Hematopoietic multipotent progenitor cell treated with erythropoietin and hydrocortisone succinate and interleukin-3 and kit ligand, for 8 days (in vitro differentiated cells): ENCODE measurements around the gene IHH.
A peak's percentile ranks its signal among the peaks of the same experiment; 100 is the strongest.

Experiments
- DNase-seq: peaks from one replicate; pipeline ENCODE4 v3.0.0-alpha.2; 2015

IHH gene

DNA sequence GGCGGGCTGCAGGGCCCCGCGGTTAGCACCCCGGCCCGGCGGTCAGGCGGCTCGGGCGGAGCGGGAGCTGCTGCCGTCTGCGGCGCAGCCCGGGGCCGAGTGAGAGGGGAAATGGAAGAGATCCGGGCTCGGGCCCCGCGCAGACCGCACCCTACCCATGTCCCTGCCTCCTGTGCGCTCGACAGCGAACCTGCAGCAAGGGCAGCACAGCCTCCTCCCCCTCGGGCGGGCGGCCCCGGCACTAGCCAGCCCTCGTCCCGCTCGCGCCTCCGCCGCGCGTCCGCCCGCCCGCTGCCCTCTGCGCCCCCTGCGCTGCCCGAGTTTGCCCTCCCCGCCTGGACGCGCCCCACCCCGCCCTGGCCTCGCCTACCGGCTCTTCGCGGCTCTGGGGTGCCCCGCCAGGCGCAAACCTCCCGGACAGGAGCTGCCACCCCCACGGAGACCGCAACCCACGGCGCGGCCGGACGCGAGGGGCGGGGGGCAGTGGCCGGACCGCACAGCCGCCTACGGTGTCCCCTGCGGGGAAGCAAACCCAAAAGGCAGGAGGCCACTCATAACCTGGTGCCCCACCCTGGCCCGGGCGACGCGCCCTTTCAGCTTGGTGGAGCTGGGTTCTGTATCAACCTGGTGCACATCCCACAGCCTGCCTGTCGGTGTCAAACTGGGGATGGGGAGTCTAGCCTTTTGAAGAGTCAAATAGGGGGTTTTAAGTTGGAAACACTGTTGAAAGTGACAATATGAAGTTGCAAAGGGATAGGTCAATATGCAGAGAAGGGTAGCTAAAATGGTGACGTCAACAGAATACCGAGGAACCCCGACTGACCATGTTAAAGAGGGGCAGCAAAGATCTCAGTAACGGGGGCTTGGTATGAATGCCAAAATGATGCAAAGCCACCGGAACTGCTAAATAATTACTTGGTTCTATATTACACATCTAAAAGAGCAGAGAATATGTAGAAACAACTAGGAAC is at the start of gene IHH:
TSS of gene IHH (minus strand) at position 101 of the 971 bp plus-strand sequence. CDS start 454 bp downstream, outside the sequence.
- no peak for DNase-seq

DNA sequence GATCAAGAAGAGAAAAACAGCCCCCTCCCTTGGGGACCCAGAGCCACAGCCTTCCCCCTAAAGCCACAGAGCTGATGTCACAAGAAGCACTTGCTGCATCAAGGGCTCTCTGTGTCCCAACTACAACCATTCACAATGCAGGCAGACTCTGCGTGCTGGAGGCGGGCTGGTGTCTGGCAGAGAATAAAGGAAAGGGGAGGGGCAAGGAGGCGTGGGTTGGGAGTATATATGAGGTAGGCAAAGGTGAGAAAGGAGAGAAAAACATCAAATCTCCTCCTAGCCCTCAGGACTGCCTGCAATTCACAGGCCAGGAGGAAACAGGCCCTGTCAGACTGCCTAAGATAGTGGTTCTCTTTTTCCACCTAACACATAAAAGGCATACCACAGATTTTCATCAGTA is 48.8 kb upstream of the IHH start:
- peak; percentile 23 for DNase-seq

DNA sequence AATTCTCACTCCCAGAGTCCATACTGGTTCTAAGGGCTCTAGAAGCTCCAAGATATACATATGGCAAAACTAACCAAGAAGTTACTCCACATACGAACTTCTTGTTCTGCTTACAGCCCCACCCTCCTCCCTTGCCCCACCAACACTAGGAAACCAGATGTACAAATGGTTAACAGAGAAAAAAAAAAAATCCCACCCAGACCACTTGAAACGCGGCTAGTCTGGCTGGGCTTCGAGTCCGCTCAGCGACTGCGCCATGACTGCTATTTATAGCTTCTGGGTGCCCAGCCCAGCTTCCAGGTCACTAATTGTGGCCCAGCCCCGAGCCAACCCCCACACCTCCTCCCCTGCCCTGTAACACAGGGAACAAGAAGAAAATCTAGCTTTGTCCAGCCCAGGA is 47.0 kb upstream of the IHH start:
- DNase-seq = no peak

DNA sequence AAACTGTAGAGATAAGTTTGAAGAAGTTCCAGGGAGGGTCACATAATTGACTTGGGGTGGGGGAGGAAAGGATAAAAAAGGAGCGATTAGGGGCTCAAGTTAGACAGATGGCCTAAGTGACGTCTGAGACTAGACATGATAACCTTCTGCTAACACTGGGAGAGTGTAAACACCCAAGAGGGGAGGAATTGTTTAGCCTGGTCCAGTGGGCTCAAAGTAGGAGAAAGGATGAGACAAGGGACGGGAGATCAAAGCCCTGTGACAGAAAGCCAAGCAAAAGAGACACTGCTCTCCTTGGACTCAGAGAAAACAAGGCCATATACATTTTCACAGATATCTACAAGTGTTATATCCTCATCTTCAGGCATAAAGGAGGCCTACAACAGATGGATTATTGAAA is 45.5 kb upstream of the IHH start:
- no peak for DNase-seq

DNA sequence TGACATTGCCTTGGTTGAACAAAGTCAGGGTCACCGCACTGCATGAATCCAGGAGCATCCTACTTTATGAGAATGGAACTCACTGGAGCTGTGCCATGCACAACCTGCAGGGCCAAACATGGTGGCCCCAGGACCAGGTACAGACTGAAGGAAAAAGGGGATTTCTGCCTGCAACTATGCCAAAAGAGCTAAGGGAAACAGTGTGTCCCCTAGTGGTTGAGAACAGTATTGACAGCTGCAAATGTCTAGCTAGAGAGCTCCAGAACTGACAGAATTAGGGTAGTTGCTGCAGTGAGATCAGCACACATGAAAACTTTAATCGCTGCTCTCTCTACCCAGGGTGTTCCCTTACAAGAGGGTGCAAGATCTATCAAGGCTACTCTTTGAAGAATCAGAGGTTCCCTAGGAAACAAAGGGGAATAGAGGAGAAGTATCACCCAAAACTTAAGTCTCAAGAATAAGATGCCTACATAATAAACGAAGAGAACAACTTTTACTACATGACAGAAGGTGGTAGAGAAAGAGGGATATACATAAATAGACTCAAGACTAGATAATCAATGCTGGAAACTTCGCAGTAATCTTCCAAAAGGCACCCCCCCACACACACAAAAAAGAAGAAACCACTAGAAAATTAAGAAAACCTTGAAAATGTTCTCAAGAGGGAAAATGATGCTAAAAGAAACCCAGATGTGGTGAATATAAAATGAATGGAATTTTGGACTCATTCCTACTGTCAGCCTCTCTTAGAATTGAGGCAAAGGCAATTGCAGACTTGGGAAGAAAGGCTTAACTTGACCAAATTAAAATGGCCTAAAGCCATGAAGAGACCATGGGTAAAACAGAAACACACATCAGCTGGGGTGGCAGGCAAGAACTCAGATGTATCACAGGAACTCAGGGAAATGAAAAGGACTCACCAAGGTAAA is 43.6 kb upstream of the IHH start:
- DNase-seq = peak; percentile 62

DNA sequence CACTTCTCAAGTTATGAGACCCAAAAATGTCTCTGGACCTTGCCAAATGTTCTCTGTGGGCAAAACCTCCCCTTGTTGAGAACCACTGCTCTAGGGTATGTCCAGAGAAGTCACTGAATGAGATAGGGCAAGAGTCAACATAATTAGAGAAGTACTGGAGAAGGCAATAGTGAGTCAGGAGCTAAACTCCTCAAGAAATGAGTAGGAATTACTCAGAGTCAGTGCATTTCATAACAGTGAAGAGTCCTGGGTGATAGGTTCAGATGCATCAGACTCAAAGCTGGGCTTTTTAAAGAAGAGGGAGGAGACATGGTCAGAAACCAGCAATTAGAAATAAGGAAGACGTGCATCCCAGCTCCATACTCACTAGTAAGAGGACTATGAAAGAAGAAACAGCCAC is 38.6 kb upstream of the IHH start:
- DNase-seq = no peak

DNA sequence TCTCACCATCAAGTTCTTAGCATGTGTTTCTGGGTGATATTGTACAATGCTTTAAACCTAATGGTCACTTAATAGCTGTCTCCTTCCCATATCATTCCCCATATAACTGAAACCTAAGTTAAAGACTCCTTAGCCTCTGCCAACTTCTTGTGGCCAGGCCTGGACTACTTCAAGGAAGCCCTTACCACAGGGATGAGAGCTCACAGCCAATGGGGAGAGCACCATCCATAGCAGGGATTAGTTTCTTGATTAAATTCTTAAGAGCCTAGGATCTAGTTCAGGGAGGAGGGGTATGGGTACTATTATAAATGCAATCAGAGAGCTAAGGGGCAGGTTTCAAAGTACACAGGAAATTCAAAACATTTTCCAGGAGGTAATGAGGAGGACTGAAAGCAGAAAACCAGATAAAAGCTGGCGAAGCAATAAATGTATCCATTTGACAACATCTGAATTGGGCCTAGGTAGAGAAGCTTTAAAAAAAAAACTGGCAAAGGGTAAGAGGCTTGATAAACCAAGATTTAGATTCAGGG is 34.8 kb upstream of the IHH start:
- DNase-seq = no peak

DNA sequence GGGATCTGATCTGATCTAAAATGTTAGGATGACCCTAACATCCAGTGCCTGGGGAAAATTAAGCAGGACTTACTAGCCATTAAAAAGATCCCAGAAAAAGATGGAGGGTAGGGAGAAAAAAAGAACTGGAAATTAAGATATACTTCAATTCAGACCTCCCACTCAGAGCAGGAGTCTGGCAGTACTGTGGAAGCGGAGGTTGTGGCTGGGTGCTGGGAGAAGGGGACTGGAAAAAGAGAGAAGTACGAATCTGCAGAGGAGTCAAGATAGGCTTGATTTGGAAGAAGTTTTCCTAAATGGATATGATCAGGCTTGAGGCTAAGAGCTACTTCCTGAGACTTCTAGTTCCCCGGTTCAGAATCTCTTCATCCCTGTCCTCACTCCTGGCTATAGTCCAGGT is 33.5 kb upstream of the IHH start:
- no peak for DNase-seq

DNA sequence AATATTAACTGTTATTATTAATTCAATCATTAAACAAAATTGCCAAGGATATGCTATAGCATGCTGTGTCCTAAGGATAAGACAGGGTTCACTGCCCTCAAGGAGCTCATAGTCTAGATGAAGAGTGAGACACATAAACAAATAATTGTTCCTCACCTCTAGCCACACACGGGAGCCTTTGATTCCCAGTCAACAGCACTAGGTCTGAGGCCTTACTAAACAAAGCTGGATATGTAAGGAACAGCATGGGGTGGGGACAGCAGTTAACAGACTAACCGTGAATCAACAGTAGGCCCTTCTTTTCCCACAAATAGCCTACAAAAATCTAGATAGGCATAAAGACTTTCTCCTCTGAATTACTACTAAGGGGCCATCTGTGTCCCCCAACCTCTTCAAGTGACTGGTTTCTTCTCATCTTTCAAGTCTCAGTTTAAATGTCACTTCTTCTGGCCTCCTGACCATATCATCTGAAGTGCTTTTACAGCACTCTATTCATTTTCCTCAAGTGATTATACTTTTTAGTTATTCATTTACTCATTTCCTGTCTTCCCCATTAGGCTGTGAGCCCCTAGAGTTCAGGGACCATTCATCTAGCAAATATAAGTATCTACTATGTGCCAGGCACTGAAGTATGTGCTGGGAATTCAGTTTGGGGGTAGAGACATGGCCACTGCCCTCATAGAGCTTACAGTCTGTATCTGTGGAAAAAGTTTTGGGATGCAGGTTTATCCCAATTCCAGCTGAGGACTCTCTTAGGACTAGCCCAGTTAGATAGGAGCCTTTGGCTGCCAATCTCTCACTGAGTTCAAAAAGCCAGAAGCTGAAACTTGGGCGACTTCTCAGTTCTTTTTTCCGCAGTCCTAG is 29.9 kb upstream of the IHH start:
- no peak for DNase-seq

DNA sequence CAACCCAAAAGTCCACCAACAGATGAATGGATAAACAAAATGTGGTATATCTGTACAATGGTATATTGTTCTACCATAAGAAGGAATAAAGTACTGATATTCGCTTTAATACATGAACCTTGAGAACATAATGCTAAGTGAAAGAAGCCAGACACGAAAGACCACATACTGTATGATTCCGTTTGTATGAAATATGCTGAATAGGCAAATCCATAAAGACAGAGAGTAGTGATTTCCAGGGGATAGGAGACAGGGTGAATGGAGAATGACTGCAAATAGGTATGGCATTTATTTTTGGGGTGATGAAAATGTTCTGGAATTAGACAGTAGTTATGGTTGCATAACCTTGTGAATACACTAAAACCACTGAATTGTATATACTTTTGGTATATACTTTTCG is 28.6 kb upstream of the IHH start:
- DNase-seq = no peak

DNA sequence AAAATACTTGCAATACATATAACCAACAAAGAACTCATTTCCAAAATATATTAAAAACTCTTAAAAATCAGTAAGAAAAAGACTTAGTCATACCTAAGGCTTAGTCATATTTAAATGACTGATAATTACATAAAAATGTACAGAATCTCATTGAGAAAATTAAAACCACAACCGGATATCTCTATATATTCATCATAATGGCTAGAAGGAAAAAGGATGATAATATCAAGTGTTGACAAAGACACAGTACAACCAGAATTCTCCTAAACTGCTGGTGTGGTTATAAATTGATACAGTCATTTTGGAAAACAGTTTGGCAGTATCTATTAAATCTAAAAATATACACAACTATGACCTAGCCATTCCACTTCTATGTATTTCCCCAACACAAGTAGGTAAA is 27.1 kb upstream of the IHH start:
- DNase-seq = no peak

DNA sequence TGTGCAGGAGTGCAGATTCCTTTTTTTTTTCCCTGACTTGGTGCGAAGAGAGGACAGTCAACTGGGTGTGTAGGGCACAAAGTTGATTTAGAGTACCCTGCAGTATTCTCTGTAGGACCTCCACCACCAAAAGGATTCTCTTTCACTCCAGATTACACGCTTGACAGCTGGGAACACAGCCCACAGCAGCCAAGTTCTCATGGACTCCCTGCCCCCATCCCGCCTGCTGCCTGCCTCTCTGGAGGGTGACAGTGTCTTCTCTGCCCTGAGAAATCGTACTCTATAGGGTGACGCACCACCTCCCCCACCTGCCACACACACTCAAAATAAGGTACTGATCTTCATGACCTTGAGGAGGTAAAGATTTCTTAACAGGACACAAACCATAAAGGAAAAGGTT is 26.6 kb upstream of the IHH start:
- DNase-seq = no peak

DNA sequence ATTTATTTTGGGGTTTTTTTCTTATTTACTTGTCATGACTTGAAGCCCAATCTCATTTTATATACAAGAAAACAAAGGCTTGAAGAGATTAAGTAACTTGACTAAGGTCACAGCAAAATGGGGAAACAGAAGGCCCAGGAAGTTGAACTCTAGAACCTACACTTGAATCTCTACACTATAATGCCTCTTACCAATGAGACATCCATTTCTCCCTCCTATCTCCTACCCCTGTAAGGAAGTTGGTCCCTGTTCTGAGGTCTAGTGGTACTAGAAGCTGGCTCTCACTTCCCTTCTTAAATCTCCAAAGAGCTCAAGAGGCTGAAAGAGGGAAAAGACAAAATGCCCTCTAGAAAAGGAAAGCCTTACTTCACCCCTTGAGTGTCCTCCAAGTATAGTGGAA is 25.5 kb upstream of the IHH start:
- no peak for DNase-seq

DNA sequence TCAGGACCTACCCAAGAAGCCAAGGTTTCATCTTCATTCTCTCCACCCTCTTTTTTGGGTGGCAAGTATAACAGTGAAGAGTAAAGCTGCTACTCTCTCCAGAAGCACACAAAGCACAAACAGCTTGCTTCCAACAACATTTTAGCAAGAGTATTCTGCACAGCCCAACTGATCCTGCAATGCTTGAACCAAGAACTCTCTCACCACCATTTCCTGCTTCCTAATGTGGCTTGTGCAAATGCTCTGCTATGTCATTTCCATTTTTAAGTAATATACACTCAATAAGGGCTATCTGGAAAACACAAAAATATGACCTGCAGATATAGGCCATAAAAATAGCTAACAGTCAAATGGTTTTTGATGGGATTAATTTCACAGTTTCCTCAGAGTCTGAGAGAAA is 24.1 kb upstream of the IHH start:
- DNase-seq = no peak

DNA sequence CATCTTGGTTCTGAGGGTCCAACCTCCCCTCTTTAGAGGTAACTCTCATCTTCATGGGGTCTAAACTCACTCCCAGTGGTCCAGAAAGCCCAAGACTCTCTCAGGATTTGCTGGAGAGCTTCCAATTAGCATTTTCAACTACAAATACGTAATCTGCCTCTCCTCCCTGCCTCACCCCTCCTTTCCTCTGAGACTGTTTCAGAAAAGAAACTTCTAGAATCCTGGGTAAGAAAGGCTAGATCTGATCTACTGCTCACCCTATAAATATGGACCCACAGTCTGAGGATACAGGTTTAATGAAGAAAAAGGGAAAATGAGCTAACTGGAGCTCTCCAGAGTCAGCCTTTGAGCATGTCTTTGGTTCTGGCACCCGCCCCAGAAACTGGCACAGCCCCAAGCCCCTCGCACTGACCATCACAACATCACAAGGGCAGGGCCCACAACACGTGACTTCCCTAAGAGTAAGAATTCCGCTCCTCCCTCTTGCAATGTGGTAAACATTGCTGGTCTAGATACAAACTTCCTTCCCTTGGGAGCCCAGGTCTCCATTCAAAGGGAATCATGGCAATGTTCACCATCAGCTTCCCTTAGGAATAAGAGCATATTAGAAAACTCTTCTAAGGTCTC is 21.7 kb upstream of the IHH start:
- no peak for DNase-seq

DNA sequence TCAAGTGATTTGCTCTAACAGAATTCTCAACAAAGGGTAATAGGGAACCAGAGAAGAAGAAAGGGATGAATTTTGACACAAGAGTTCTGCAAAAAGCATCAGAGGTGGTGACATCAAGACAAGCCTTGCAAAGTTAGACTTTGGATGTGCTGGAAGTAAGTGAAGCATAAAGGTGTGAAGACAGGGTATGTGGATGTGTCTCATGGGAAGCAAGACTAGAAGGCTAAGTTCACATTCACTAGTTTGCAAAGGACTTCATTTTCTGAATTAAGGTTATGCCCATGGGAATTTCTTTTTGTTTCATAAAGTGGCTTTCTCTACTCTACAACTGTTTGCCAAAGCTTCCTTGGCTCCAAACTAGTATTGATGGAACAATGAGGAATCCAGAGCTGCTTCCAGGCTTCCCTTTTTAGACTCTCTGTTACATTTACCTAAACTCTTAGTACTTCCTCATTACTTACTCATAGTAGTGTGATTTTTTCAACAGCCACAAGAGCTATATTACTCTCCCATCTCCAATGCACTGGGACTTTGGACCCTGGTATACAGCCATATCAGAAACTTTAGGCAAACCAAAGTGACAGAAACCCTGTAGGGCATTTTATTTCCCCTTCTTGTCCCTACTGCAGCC is 21.1 kb upstream of the IHH start:
- DNase-seq = no peak

DNA sequence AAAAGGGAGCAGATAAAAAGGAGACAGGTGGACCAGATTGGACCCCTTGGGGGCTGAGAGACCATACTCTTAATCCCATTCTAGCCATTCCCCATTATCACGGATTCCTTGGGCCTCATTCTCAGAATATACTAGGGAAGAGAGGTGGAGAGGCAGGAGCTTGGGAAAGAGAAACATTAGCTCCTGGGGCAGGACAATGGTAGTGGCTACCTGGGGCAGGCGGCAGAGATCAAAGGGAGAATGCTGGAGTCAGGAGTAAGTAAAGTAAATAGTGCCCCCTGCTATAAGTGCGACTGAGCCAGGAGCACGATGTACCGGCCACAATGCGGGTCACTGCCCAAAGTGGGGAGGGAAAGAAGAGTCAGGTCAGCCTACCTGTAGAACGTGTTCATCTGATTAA is 20.4 kb upstream of the IHH start:
- no peak for DNase-seq

DNA sequence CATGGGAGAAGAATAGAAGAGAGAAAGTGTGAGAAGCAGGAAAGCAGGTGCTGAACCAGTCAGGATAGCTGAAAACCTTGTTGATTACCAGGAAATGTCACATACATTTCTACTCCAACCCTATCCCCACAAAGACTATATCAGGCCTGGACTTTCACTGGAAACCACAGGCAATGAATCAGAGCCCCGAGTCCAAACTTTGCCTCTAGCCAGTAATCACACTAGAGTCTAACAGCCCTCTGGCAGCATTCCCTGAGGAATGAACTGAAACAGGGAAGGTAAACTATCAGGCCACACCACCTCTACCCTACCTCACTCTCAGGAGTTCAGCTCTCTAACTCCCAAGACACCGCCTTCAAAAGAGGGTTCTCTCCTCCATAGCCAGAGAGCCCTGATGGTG is 18.7 kb upstream of the IHH start:
- no peak for DNase-seq

DNA sequence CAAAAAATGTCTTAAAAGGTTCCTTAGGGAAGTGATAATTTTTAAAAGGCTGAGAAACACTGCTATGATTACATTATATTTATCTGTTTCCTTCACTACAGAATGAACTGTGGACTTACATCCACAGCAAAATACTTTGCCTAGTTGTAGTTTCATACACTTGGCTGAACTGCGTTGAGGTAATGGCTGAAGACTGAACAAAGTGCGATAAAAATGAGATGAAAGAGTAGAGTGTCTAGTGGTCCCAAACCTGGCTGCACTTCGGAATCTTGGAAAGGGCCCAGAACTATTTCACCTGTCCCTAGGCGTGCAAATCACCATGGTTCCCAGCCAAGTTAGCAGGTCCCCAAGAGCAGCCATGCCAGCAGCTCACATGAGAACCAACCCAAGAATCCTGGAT is 18.2 kb upstream of the IHH start:
- no peak for DNase-seq

DNA sequence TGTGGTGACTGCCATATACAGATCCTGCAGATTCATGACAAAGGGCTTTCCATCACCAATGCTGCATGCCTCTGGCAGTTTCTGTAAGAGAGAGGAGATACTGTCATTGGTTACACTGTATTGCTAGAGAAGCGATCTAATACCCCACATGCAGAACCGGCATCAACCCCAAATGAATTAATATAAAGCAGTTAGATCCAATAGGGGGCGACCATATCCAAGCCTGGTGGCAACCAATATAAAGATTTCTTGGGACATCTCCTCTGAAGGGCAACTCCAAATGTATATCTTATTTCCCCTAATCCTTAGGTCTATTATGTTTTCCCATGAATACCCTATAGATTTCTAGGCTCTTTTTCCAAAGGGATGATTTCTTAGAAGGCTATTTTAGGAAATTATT is 17.4 kb upstream of the IHH start:
- DNase-seq = no peak

DNA sequence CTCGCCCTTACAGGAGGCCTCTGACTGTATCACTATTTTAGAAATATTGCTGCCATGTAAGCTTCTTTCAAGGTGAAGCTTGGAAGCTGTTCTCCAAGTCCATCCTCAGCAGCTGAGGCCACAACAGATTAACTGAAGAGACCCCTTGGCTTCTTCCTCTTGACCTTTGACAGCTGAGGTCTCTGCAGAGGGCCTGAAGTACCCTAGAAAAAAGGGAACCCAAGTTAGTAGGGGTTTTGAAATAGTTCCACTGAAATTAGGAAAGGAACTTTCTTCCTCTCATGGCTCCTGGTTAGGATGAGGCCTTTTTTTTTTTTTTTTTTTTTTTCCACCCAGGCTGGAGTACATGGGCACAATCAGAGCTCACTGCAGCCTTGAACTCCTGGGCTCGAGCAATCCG is 15.5 kb upstream of the IHH start:
- DNase-seq = no peak
